ENCODE data around the gene CARD18.
"Not testable (repeated sequence)": the region's sequence is repeated elsewhere in the genome, so short reads cannot be mapped to it uniquely, and the experiment has no call there.

The CARD18 gene

GRCh38 chr11:105132716-105133511 is 6.7 kb downstream of the CARD18 start:
- no peak for DNase-seq (ENCODE audit: low read depth in 3 of 3)

GRCh38 chr11:105130189-105130813 is 9.3 kb downstream of the CARD18 start:
- DNase-seq (ENCODE audit: low read depth in 3 of 3), result no peak

- DNase-seq (ENCODE audit: low read depth in 3 of 3), result no peak
These were observed 14.8 kb downstream of the CARD18 start for GRCh38 chr11:105124756-105125155.

GRCh38 chr11:105111145-105111944 is 28.2 kb downstream of the CARD18 start:
- no peak for DNase-seq (ENCODE audit: low read depth in 3 of 3)

- DNase-seq (ENCODE audit: low read depth in 3 of 3), result no peak
These were observed 28.9 kb downstream of the CARD18 start for GRCh38 chr11:105110688-105111030.

DNA sequence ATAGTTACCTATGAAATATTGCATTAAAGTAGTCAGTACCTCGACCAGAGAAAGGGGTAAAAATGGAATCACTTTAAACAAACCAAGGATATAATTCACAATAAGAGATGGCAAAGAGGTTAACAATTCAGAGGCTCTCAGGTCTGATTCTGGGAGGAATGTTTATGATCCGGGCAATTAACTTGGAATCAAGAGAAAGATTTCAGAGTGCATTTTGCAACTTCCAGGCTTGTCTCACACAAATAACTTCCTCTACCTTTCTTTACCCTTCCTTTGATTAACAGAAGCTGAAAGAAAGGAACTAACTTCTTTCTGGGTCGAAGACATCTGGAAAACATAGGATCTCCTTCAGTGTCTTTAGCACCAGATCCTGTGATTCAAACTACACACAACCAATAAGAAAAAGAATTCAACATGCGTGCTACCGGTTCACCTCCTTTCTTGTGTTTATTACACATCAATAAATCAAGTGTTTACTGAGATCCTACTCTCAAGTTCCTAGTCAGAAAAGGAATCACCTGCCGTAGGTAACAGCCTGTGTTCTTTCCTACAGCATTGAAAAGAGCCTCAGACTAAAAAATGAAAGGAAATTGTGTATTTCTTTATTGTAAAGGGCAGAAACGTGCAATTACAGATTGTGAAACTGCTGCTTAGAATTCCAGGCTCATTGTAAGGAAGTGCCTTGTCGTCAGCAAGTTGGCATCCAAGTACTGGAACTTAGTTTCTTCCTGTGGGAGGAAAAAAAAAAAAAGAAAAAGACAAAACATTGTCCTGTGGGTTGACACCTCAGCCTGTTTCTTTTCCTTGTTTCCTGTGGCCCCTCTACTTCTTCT is 29.5 kb downstream of the CARD18 start:
- no peak for DNase-seq (ENCODE audit: low read depth in 3 of 3)

DNA sequence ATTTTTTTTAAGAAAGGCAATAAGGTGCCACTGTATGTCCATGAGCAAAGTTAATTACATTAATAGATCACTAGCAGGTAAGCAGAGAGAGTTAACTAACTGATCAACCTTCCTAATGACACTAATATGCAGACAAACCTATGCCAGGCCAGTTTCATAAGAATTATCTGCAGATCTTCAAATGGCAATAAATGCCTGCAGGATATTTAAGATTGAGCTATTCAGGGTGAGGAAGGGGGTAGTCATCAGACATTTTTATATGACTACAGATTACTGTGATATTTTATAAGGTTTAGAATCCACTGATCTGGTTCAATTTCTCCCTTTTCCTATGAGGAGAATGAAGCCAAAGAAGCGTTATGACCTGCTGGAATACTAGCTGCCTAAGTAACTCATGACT is 30.2 kb downstream of the CARD18 start:
- no peak for DNase-seq (ENCODE audit: low read depth in 3 of 3)

DNA sequence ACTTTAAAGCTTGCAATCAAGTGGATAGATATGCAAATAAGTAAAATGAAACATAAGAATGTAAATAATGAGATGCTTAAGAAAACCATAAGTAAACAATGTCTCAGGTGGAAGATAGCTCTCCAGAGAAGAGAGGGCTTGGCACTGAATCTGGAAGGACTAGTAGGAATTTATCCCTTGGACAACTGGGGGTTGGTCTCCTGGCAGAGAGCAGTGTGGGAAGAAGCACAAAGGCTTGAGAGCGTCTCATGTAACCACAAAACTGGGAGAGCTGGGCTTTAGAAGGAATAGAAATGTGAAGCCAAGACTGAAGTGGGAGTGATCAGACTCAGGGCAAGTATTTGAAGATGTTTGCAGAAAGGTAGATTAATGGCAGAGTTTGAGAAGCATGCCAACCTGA is 31.3 kb downstream of the CARD18 start:
- no peak for DNase-seq (ENCODE audit: low read depth in 3 of 3)

GRCh38 chr11:105107226-105107825 is 32.2 kb downstream of the CARD18 start:
- not testable (repeated sequence) for DNase-seq (ENCODE audit: low read depth in 3 of 3)

DNA sequence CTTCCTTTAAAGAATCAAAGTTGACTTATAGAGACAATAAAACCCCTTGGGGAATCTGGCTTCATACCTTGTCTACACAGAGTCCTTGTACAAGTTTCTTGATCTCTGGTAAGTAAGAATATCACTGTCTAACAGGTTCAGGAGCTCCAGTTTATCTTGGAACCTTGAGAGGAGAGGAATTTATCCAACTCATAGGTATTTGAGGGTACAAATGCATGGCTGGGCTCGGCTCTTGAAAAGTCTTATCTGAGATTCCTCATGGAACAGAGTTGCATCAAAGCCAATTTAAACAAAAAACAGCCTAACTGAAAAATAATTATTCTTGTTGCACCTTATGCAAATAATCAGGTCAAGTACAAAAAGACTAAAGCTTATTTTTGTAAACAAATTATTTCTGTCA is 33.4 kb downstream of the CARD18 start:
- DNase-seq (ENCODE audit: low read depth in 3 of 3), result no peak

DNA sequence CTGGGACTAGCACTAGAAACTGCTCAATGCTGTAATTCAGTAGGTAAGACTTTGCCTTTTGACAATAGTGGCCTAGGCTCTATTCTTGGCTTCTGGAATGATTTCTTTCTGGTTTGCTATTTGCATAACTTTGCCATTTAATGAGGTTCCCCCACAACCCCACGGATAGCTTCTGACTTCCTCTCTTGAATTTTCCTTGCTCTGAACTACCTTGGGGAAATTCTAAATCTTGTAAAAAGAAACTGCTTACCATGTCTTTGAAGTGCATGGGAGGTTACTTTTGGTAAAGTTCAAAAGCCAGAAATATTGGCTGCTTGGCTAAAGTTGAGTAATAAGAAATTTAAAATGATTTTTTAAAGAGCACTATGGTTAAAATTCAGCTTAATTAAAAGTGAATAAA is 35.3 kb downstream of the CARD18 start:
- no peak for DNase-seq (ENCODE audit: low read depth in 3 of 3)

DNA sequence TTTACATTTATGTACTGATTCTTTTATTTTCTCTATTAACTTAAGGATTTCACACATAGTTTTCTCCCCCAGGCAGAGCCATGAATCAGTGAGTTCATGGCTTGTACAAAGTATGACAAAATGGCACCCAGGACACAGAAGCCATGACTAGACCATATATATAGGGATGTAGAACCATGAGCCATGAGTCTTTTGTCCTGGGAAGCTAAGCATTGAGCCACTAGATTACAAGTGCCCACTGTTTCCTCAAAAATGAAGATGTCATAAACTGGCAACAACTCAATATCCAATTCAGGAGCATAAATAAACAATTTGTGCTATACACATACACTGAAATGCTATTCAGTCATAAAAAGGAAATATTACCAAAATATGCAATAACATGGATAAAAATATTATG is 36.2 kb downstream of the CARD18 start:
- DNase-seq (ENCODE audit: low read depth in 3 of 3), result no peak

- DNase-seq (ENCODE audit: low read depth in 3 of 3), result not testable (repeated sequence)
These were observed 37.4 kb downstream of the CARD18 start for GRCh38 chr11:105102079-105102581.

DNA sequence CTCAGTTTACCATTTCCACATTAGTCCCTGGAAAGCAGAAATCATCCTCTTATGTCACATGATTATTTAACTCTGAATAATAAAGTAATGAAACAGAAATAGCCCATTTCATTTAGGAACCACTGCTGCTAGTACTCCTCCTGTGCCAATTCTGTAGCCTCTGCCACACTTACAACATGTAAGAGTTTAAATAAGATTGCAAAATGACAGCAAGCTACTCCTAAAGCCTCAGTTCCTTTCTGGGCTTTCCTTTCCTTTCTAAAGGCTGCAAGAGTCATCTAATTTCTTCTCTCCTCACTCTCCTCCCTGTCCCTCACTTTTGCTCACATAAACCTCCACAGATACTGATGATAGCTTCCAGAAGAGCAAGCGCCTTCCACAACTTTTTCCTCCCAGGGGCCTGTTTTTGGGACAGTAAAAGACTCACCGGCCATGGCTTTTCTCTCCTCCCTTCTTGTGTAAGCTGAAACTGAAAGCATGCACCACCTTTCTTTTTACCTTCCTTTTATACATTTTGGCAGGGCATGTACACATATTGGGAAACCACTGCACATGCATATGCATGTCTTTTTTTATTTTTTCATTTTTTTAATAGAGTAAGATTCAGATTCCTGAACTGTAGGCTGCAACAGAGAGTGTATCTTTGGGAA is 38.5 kb downstream of the CARD18 start:
- DNase-seq (ENCODE audit: low read depth in 3 of 3), result no peak

DNA sequence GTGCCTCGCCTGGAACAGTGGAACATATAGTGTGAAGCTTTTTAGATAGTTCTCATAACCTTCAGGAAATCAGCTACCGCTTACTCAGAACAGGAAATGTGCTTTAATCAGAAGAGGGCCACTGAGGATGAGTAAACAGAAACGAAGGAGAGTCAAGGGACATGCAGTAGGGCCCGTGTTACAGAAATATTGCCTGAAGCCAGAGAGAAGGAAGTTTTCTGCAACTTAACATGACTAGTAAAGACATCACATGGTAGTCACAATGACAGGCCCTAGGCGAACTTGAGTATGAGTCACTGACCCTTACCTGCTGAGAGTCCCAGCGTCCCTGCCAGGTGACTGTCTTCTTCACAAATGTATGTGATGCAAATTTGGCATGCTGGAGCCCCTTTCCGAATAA is 39.4 kb downstream of the CARD18 start:
- DNase-seq (ENCODE audit: low read depth in 3 of 3), result no peak

GRCh38 chr11:105099594-105099993 is 40.0 kb downstream of the CARD18 start:
- not testable (repeated sequence) for DNase-seq (ENCODE audit: low read depth in 3 of 3)

- no peak for DNase-seq (ENCODE audit: low read depth in 3 of 3)
These were observed 47.0 kb downstream of the CARD18 start for GRCh38 chr11:105092256-105093239.

Data from stimulated activated CD4-positive, alpha-beta T cell treated with anti-CD3 and anti-CD28 coated beads, TNF-alpha, amount 100 ng/mL, for 48 hours (primary cell).